Fibroblast of skin of right quadriceps (primary cell): ENCODE measurements around the gene MROH7.
A peak's percentile ranks its signal among the peaks of the same experiment; 100 is the strongest.

ENCODE experiments used
- DNase-seq: peaks from one replicate; pipeline ENCODE4 v3.0.0-alpha.2; 2013

Gene MROH7

DNA sequence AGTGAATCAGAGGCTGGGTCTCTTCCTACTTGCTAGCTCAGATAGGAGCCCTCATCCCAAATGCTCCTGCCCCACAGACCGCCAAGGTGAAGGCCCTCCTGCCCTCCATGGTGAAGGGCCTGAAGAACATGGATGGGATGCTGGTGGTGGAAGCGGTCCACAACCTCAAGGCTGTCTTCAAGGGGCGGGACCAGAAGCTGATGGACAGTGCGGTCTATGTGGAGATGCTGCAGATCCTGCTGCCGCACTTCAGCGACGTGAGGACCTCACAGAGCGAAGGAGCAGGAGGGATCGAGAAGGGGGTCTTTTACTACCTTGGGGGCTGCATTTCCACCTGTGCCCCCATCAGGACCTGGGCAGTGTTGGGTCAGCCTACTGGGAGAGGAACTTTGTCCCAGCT lies 59.5 kb downstream of the MROH7 start:
- no peak for DNase-seq

DNA sequence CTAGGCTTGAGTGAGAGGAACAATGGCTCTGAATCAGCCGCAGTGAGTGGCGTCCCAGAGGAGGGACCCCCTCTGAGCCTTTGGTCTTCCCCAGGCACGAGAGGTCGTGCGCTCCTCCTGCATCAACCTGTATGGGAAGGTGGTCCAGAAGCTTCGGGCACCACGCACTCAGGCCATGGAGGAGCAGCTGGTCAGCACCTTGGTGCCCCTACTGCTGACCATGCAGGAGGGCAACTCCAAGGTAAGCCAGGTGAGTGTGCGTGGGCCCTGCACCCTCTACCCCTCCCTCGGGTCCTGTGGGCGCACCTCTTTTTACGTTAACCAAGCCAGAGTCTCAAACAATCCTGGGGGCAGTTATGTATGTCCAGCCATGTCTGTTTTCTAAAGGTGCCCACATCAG lies 60.4 kb downstream of the MROH7 start:
- DNase-seq: no peak

GRCh38 chr1:54703471-54703870 lies 61.9 kb downstream of the MROH7 start:
- DNase-seq: no peak

GRCh38 chr1:54705153-54705552 lies 63.6 kb downstream of the MROH7 start:
- no peak for DNase-seq

- no peak for DNase-seq
Observed at GRCh38 chr1:54706419-54706818, 64.8 kb downstream of the MROH7 start.

DNA sequence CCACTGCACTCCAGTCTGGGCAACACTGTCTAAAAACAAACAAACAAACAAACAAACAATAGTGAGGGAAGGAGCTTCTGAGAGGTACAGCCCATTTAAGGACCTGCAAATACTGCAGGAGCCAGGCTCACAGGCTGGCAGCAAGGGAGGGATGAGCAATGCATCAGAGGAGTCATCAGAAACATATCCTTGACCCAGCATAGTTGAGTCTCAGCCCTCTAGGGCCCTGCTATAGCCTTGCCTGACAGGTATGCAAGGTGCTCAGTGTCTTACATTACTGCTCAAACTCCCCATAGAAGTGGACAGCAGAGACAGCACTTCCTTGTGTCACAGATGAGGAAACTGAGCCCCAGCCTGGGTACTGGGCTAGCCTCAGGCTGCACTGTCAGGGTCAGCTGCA lies 66.8 kb downstream of the MROH7 start:
- DNase-seq: no peak

DNA sequence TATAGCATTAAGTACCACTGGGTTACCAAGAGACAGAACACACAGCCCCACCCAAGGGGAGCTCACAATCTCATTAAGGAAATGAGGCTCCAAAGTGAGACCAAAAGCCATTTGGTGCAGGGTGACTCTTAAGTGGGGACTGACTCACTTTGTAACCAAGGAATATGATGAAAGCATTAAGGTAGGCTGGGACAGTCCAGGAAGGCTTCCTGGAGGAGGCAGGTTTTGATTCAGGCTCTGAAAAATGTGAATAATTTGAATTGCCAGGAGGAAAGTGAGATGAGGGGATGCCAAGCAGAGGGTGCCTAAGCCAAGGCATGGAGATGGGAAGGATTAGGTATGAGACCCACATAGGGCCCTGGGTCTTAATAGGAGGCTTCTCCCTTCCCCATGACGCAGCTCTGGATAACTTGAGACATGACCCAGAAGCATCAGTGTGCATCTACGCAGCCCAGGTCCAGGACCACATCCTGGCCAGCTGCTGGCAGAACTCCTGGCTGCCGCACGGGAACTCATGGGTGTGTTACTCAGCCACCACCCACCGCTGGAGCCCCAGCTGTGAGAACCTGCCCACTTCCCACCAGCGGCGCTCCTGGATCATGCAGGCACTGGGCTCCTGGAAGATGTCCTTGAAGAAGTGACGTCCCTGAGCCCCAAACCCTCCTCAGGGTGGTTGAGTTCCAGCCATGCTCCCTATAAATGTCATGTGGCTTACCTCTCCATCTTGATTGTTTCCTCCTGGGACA lies 68.1 kb downstream of the MROH7 start:
- DNase-seq: no peak

DNA sequence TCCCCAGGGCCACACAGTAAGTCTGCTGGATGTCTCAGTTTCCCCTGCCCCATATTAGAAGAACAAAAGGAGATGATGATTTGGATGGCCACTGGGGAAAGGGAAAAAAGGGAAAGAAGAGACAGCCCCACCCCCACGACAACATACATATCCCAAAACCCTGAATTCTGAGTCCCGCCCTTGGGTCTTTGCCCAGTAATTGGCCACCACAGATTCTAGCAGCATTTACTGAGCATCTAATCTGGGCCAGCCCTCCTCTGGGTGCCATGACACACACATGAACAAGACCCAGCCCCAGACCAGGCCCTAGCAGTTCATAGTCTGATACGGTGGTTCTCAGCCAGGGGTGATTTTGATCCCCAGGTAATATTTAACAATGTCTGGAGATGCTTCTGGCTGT lies 68.8 kb downstream of the MROH7 start:
- no peak for DNase-seq

GRCh38 chr1:54710841-54711240 lies 69.3 kb downstream of the MROH7 start:
- no peak for DNase-seq

DNA sequence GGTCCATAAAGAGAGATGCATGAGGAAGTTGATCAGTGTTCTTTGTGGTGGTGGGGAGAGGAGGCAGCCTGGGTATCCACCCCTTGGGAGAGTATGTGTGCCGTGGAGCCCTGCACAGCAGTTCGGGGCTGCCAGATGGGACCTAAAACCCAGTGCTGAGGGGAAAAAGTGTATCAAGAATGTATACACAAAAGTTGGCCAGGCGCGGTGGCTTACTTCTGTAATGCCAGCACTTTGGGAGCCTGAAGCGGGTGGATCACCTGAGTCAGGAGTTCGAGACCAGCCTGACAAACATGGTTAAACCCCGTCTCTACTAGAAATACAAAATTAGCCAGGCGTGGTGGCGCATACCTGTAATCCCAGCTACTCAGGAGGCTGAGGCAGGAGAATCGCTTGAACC lies 70.0 kb downstream of the MROH7 start:
- no peak for DNase-seq

DNA sequence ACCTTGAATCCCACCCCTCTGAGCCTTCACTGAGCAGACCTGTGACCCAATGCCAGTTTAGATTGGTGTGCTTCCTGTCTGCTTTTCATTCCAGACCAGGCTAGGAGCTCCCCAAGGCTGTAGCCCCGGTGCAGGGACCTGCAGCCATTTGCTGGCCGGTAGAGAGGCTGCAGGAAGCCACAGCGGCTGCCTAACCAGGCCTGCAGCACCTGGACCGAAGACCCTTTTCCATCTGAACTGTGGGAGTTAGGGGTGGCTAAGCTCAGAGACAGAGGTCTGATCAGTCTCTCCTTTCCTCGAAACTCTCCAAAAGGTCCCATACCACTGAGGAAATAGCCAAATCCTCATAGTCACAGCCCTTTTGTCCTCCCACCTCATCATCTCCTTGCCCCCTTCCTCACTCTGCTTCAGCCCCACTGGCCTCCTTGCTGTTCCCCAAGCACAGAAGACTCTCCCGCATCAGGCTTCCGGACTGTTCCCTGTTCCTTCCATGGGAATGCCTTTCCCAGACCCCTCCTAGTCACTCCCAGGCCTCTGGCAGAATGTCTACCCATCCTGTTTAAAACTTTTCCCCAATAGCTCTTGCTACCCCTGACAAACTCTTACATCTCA lies 73.4 kb downstream of the MROH7 start:
- no peak for DNase-seq

DNA sequence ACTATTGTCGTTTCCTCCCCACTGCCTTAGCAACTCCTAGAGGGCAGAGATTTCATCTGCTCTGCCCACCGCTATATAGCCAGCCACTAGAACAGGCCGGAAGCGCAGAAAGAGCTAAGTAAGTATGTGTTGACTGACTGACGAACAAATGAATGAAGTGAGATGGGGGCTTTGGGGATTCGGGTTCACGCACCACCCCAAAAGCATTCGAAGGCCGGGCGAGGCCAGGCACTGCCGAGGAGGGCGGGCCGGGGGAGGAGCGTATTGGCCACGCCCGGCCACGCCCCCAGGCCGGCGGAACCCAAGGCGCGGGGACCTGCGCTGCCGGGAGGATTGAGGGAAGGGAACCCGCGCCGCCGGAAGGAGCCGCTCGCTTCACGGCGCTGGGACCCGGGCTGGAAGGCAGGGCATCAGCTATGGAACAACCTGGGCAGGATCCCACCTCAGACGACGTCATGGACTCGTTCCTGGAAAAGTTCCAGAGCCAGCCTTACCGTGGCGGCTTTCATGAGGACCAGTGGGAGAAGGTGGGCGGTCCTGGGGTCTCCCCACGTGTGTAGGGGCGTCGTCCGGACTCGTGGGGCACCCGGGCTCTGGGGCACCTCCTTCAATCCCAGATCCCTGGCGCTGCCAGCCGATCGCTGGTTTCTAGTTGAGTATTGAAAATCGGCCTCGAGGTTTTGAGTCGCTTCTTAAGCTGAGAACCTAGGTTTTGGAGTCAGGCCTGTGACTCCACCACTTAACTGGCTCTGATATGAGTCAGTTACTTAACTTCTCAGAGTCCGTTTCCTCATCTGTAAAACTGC lies 74.1 kb downstream of the MROH7 start, which contains the start of gene TTC4:
TTC4 (plus strand) TSS at position 369 of the 806 bp plus-strand sequence; CDS start at position 417, 48 bp downstream.
- DNase-seq: peak; percentile 79

- DNase-seq: peak; percentile 59
Observed at GRCh38 chr1:54716299-54717047, 74.9 kb downstream of the MROH7 start.

- DNase-seq: no peak
Observed at GRCh38 chr1:54721719-54722118, 80.1 kb downstream of the MROH7 start.

- no peak for DNase-seq
Observed at GRCh38 chr1:54723985-54724384, 82.4 kb downstream of the MROH7 start.

- no peak for DNase-seq
Observed at GRCh38 chr1:54724771-54725170, 83.2 kb downstream of the MROH7 start.

DNA sequence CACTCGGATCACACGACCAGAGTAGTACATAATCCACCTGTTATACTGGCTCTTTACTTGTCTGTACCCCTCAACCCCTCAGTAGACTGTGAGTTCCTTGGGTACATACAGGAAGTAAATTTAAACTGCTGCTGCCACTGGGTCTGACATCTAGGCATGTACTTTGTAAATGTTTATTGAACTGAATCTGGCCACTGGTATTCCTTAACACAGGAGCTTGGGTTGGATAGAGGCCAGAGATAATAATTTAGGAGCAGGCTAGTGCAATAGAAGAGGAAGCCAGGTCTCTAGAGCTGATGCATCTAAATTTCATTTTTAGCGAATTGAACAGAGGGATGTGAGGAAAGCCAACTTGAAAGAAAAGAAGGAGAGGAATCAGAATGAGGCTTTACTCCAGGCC lies 86.4 kb downstream of the MROH7 start:
- no peak for DNase-seq

- DNase-seq: no peak
Observed at GRCh38 chr1:54736685-54737084, 95.1 kb downstream of the MROH7 start.

- no peak for DNase-seq
Observed at GRCh38 chr1:54738244-54738643, 96.7 kb downstream of the MROH7 start.

DNA sequence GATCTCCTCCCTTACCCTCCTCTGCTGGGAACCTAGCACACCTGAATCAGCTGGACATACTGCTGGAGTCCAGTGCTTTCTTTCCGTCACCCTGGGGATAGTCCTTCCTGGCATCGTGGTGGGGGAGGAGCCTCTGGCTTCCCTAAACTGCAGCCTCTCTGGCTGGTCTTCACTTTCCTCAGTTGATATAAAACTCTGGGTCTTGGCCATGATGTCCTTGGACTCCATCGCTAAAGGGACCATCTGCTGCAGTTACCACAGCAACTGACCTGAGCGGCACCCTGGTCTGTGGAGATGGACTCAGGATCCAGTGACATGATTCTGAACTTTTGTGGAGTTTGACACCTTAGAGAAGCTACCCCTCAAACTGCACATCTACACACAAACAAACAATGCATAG lies 99.9 kb downstream of the MROH7 start:
- no peak for DNase-seq

- DNase-seq: peak; percentile 2
Observed at GRCh38 chr1:54742282-54742681, 100.7 kb downstream of the MROH7 start.

DNA sequence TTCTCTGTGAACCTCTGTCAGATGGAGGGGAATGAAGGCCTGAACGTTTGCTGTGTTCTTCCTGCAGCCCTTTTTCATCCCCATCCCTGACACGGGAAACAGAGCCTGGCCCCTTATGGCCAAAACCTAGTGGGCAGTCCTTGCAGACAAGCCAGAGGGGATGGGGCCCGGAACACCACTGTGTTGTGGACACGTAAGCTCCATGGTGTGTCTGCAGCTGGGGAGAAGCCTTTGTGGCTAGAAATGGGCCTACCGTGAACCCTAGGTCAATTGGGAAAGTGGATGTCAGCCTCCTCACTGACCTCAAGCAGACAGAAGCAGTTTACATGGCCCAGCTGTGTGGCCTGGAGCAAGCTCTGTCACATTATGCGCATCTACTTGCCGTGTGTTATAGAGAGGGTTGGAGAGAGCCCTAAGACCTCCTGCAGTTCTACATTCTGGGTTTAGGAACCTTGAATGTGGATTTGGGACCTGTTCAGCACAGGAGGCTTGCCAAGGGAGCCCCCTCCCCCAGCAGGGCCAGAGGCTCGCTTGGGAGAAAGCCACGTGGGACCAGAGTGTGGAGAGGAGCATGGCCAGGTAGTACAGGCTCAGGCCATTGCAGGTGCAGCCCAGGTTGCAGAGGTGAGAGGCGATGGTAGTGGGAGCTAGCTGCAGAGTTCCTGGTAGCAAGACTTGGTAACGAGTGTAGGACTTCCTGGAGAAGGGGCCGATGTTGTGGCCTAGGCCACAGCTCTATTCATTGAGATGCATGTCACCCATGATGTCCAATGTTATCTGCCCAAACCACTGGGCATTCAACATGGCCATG lies 102.0 kb downstream of the MROH7 start:
- DNase-seq: no peak
